Breast epithelium (tissue), 3 donors: ENCODE measurements around the gene HIBADH.

Experiments
- POLR2A ChIP-seq: fragments of 450-650 bp; IDR thresholded peaks from one replicate; pipeline ENCODE4 v1.6.1; 2016; ENCODE audit warnings: antibody characterized with exemption, mild to moderate bottlenecking, moderate library complexity
- POLR2AphosphoS5 ChIP-seq, 3 donors: sonication (generic); formaldehyde crosslinking; IDR thresholded peaks; one replicate each; pipeline ENCODE4 v1.6.1; 2017; ENCODE audit warnings: antibody characterized with exemption in 3 of 3
- TF ChIP-seq, protein P1 (sequence below), 3 donors: fragments of 450-650 bp; IDR thresholded peaks; one replicate each; pipeline ENCODE4 v1.5.1; 2016 to 2017; ENCODE audit warnings: antibody characterized with exemption in 3 of 3, mild to moderate bottlenecking in 3 of 3, moderate library complexity in 3 of 3

GRCh38 chr7:27709137-27710075 lies 46.7 kb upstream of the HIBADH start:
- TF ChIP-seq, protein P1, sequence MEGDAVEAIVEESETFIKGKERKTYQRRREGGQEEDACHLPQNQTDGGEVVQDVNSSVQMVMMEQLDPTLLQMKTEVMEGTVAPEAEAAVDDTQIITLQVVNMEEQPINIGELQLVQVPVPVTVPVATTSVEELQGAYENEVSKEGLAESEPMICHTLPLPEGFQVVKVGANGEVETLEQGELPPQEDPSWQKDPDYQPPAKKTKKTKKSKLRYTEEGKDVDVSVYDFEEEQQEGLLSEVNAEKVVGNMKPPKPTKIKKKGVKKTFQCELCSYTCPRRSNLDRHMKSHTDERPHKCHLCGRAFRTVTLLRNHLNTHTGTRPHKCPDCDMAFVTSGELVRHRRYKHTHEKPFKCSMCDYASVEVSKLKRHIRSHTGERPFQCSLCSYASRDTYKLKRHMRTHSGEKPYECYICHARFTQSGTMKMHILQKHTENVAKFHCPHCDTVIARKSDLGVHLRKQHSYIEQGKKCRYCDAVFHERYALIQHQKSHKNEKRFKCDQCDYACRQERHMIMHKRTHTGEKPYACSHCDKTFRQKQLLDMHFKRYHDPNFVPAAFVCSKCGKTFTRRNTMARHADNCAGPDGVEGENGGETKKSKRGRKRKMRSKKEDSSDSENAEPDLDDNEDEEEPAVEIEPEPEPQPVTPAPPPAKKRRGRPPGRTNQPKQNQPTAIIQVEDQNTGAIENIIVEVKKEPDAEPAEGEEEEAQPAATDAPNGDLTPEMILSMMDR (IDR thresholded peaks at IDR 0.05), result no peak
- TF ChIP-seq POLR2A (no peak), POLR2AphosphoS5 (IDR thresholded peaks at IDR 0.05) (no peak)
